ENCODE results near the gene FPGS.

FPGS gene

DNA sequence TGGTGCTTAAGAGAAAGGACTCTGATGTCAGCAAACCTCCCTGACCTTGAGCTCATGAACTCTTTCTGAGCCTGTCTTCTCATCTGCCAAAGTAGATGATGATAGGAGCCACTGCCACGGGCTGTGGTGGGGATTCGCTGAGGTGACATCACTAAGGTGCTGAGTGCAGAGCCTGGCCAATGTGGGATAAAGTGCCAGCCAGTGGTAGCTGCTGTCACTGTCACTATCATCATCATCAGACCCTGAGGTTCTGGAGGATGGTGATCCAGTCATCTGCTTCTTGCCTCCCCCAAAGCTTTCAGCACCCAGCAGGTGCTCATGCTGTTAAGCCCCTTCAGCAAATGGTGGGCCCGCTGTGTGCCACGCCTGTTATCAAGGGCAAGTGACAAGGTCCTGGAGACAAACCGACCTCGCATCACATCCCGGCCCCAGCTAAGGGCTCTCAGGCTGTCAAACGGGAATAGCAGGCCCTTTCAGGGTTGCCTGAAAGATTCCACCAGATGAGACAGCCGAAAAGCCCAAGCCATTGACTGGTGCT is 6.4 kb downstream of the FPGS start:
- Histone ChIP-seq H2AK5ac (ENCODE audit: low read length, severe bottlenecking) (no peak overlapping the region), H3K4me2 (ENCODE audit: low read length, poor library complexity, severe bottlenecking) (peak overlapping the region; percentile 18), H3K4me3 (ENCODE audit: insufficient read depth in 1 of 2, low read depth in 1 of 2, low read length in 2 of 2) (no peak overlapping the region), H2AFZ (ENCODE audit: low read depth, low read length) (no peak overlapping the region), H3K4me1 (ENCODE audit: control insufficient read depth, insufficient read depth, low read depth, low read length) (peaks cover 13% of the 10 kb centered on the region), H3K79me1 (replicated peaks; ENCODE audit: low read length, poor library complexity, severe bottlenecking) (peaks cover 35% of the 10 kb centered on the region), H3K27ac (ENCODE audit: low read length, poor library complexity, severe bottlenecking) (no peak overlapping the region), H3K4ac (ENCODE audit: low read depth in 1 of 2, low read length in 2 of 2) (no peak overlapping the region), H3K9me3 (ENCODE audit: control insufficient read depth, low read length) (no peaks in the 10 kb centered on the region), H2BK5ac (ENCODE audit: low read depth, low read length, poor library complexity, severe bottlenecking) (no peak overlapping the region), H2BK12ac (ENCODE audit: low read length in 2 of 2) (no peak overlapping the region), H4K91ac (ENCODE audit: low read length) (no peak overlapping the region), H2BK15ac (ENCODE audit: low read depth, poor library complexity, severe bottlenecking) (no peak overlapping the region), H3K14ac (ENCODE audit: low read length in 2 of 2) (no peak overlapping the region), H2BK120ac (ENCODE audit: low read depth, low read length) (no peak overlapping the region), H4K8ac (ENCODE audit: low read length) (peak overlapping the region; percentile 39), H3K18ac (ENCODE audit: low read depth in 1 of 2, low read length in 2 of 2) (peak overlapping the region in 1 of 2 experiments; percentile 24), H3K9ac (ENCODE audit: low read length) (no peak overlapping the region), H3K27me3 (ENCODE audit: control insufficient read depth in 1 of 2, insufficient read depth in 1 of 2, low read length in 2 of 2) (no peaks in the 10 kb centered on the region), H3K36me3 (ENCODE audit: control insufficient read depth in 1 of 2, insufficient read depth in 2 of 2, low read depth in 1 of 2, low read length in 2 of 2) (peaks cover 77 to 89% of the 10 kb centered on the region in 2 experiments), H3K23ac (ENCODE audit: low read length in 2 of 2) (no peak overlapping the region)
- 76% methylated on average over 9 of the region's 9 CpGs for WGBS
- DNase-seq: no peak

DNA sequence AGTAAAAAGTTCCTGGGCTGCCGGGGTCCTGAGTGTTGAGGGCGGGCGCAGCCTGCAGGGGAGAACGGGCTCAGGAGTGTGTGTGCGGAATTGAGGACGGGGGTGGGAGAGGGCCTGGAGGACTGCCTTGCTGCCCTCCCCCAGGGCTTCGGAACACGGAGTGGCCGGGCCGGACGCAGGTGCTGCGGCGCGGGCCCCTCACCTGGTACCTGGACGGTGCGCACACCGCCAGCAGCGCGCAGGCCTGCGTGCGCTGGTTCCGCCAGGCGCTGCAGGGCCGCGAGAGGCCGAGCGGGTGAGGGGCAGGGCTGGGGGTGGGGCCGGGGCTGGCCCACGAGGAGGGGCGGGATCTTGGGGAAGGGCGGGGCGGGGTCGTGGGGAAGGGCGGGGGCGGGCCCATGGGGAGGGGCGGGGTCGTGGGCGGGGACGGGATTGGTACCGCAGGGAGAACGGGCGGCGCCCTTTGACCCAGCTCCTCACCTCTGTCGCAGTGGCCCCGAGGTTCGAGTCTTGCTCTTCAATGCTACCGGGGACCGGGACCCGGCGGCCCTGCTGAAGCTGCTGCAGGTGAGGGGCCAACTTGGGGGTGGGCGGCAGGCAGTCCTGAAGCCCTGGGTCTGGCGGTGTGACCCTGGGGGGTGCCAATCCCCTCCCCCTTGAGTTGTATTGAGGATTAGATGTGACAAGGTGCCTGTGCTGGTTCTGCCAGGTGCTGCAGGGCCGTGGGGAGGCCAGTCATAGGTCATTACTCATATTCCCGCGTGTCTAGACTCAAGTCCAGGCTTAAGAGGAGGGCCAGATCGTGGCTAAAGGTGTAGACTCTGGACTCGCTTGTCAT is 7.1 kb downstream of the FPGS start:
- Histone ChIP-seq H3K27ac (ENCODE audit: low read length, poor library complexity, severe bottlenecking) (no peak overlapping the region), H2BK120ac (ENCODE audit: low read depth, low read length) (no peak overlapping the region), H3K23ac (ENCODE audit: low read length in 2 of 2) (peak overlapping the region in 1 of 2 experiments; percentile 5), H3K14ac (ENCODE audit: low read length in 2 of 2) (no peak overlapping the region), H2AFZ (ENCODE audit: low read depth, low read length) (no peak overlapping the region), H3K18ac (ENCODE audit: low read depth in 1 of 2, low read length in 2 of 2) (peak overlapping the region; percentile 24 to 49), H3K4ac (ENCODE audit: low read depth in 1 of 2, low read length in 2 of 2) (peak overlapping the region in 1 of 2 experiments; percentile 38), H4K91ac (ENCODE audit: low read length) (peak overlapping the region; percentile 70), H3K4me1 (ENCODE audit: control insufficient read depth, insufficient read depth, low read depth, low read length) (peaks cover 8% of the 10 kb centered on the region), H3K27me3 (ENCODE audit: control insufficient read depth in 1 of 2, insufficient read depth in 1 of 2, low read length in 2 of 2) (no peaks in the 10 kb centered on the region), H3K9me3 (ENCODE audit: control insufficient read depth, low read length) (no peaks in the 10 kb centered on the region), H3K9ac (ENCODE audit: low read length) (peak overlapping the region; percentile 10), H3K4me3 (ENCODE audit: insufficient read depth in 1 of 2, low read depth in 1 of 2, low read length in 2 of 2) (no peak overlapping the region), H4K8ac (ENCODE audit: low read length) (peak overlapping the region; percentile 39), H2BK12ac (ENCODE audit: low read length in 2 of 2) (no peak overlapping the region), H3K4me2 (ENCODE audit: low read length, poor library complexity, severe bottlenecking) (peak overlapping the region; percentile 18), H3K79me1 (replicated peaks; ENCODE audit: low read length, poor library complexity, severe bottlenecking) (peaks cover 33% of the 10 kb centered on the region), H2BK5ac (ENCODE audit: low read depth, low read length, poor library complexity, severe bottlenecking) (no peak overlapping the region), H3K36me3 (ENCODE audit: control insufficient read depth in 1 of 2, insufficient read depth in 2 of 2, low read depth in 1 of 2, low read length in 2 of 2) (peaks cover 77 to 90% of the 10 kb centered on the region in 2 experiments), H2AK5ac (ENCODE audit: low read length, severe bottlenecking) (no peak overlapping the region), H2BK15ac (ENCODE audit: low read depth, poor library complexity, severe bottlenecking) (no peak overlapping the region)
- DNase-seq: no peak
- WGBS: 59% methylated on average over 20 of the region's 57 CpGs

DNA sequence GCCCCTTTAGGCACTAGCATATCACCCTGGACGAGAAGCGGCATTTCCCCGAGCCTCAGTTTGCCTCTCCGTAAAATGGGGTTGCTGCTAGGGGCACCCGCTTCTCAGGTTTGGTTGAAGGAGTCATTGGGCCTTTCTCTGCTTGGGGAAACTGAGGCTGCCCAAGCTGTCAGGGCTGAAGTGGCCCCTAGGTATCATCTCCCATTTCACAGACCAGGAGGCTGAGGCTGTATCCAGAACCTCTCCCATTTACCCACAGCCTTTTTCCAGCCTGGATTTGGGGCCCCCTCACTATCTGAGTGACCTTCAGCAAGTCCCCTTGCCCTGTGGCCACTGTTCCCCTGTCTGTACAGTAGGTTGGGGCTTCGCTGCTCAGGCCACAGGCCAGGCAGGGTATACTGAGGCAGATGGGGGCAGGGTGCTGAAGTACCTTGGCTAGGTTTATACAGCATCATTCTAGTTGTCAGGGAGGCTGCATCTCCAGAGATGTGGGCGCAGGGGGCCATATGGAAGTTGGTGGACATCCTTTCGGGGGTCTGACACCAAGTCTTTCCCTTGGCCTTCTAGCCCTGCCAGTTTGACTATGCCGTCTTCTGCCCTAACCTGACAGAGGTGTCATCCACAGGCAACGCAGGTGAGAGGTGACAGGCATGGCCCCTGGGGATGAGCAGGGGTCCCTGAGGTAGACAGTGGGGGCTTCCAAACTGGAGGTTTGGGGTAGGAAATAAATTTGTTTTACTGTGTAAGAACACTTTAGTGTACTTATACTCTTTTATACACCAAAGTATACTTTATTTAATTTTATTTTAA is 7.9 kb downstream of the FPGS start:
- Histone ChIP-seq H3K4me2 (ENCODE audit: low read length, poor library complexity, severe bottlenecking) (no peak overlapping the region), H2AK5ac (ENCODE audit: low read length, severe bottlenecking) (no peak overlapping the region), H3K9me3 (ENCODE audit: control insufficient read depth, low read length) (no peaks in the 10 kb centered on the region), H3K27ac (ENCODE audit: low read length, poor library complexity, severe bottlenecking) (no peak overlapping the region), H3K36me3 (ENCODE audit: control insufficient read depth in 1 of 2, insufficient read depth in 2 of 2, low read depth in 1 of 2, low read length in 2 of 2) (peaks cover 84 to 92% of the 10 kb centered on the region in 2 experiments), H3K4me1 (ENCODE audit: control insufficient read depth, insufficient read depth, low read depth, low read length) (peaks cover 8% of the 10 kb centered on the region), H2BK12ac (ENCODE audit: low read length in 2 of 2) (peak overlapping the region in 1 of 2 experiments; percentile 77), H2BK15ac (ENCODE audit: low read depth, poor library complexity, severe bottlenecking) (no peak overlapping the region), H3K23ac (ENCODE audit: low read length in 2 of 2) (no peak overlapping the region), H3K4me3 (ENCODE audit: insufficient read depth in 1 of 2, low read depth in 1 of 2, low read length in 2 of 2) (no peak overlapping the region), H3K27me3 (ENCODE audit: control insufficient read depth in 1 of 2, insufficient read depth in 1 of 2, low read length in 2 of 2) (no peaks in the 10 kb centered on the region), H2BK5ac (ENCODE audit: low read depth, low read length, poor library complexity, severe bottlenecking) (no peak overlapping the region), H2BK120ac (ENCODE audit: low read depth, low read length) (no peak overlapping the region), H3K4ac (ENCODE audit: low read depth in 1 of 2, low read length in 2 of 2) (no peak overlapping the region), H2AFZ (ENCODE audit: low read depth, low read length) (no peak overlapping the region), H4K8ac (ENCODE audit: low read length) (peak overlapping the region; percentile 38), H4K91ac (ENCODE audit: low read length) (no peak overlapping the region), H3K9ac (ENCODE audit: low read length) (peak overlapping the region; percentile 10), H3K14ac (ENCODE audit: low read length in 2 of 2) (no peak overlapping the region), H3K18ac (ENCODE audit: low read depth in 1 of 2, low read length in 2 of 2) (peak overlapping the region in 1 of 2 experiments; percentile 49), H3K79me1 (replicated peaks; ENCODE audit: low read length, poor library complexity, severe bottlenecking) (peaks cover 33% of the 10 kb centered on the region)
- WGBS: 99% methylated on average over 10 of the region's 10 CpGs
- no peak for DNase-seq

DNA sequence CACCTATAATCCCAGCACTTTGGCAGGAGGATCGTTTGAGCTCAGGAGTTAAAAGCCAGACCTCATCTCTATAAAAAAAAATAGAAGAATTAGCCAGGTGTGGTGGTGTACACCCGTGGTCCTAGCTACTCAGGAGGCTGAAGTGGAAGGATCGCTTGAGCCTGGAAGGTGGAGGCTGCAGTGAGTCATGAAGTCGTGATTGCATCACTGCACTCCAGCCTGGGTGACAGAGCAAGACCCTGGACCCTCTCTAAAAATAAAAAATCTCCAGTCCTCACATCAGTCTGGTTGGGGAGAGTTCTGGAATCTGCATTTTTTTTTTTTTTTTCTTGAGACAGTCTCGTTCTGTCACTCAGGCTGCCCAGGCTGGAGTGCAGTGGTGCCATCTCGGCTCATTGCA is 9.3 kb downstream of the FPGS start:
- no peak for DNase-seq
- Histone ChIP-seq H2BK12ac (ENCODE audit: low read length in 2 of 2) (no peak overlapping the region), H2BK5ac (ENCODE audit: low read depth, low read length, poor library complexity, severe bottlenecking) (no peak overlapping the region), H4K8ac (ENCODE audit: low read length) (no peak overlapping the region), H2BK15ac (ENCODE audit: low read depth, poor library complexity, severe bottlenecking) (no peak overlapping the region), H3K79me1 (replicated peaks; ENCODE audit: low read length, poor library complexity, severe bottlenecking) (peaks cover 30% of the 10 kb centered on the region), H2AK5ac (ENCODE audit: low read length, severe bottlenecking) (no peak overlapping the region), H3K4me2 (ENCODE audit: low read length, poor library complexity, severe bottlenecking) (no peak overlapping the region), H3K27ac (ENCODE audit: low read length, poor library complexity, severe bottlenecking) (no peak overlapping the region), H4K91ac (ENCODE audit: low read length) (no peak overlapping the region), H3K36me3 (ENCODE audit: control insufficient read depth in 1 of 2, insufficient read depth in 2 of 2, low read depth in 1 of 2, low read length in 2 of 2) (peaks cover 88 to 90% of the 10 kb centered on the region in 2 experiments), H3K4ac (ENCODE audit: low read depth in 1 of 2, low read length in 2 of 2) (no peak overlapping the region), H3K14ac (ENCODE audit: low read length in 2 of 2) (no peak overlapping the region), H2AFZ (ENCODE audit: low read depth, low read length) (no peak overlapping the region), H3K23ac (ENCODE audit: low read length in 2 of 2) (no peak overlapping the region), H3K4me1 (ENCODE audit: control insufficient read depth, insufficient read depth, low read depth, low read length) (peaks cover 8% of the 10 kb centered on the region), H3K18ac (ENCODE audit: low read depth in 1 of 2, low read length in 2 of 2) (no peak overlapping the region), H3K27me3 (ENCODE audit: control insufficient read depth in 1 of 2, insufficient read depth in 1 of 2, low read length in 2 of 2) (no peaks in the 10 kb centered on the region), H2BK120ac (ENCODE audit: low read depth, low read length) (no peak overlapping the region), H3K4me3 (ENCODE audit: insufficient read depth in 1 of 2, low read depth in 1 of 2, low read length in 2 of 2) (no peak overlapping the region), H3K9ac (ENCODE audit: low read length) (no peak overlapping the region), H3K9me3 (ENCODE audit: control insufficient read depth, low read length) (no peaks in the 10 kb centered on the region)
- WGBS: 92% methylated on average over 2 of the region's 6 CpGs
